NCI-H82 treated with DMSO at 0.1 percent for 48 hours (cell line): ENCODE results near the gene GEMIN5.

Source experiments
- DNase-seq: peaks from one replicate; lab custom pipeline; 2025; ENCODE audit not compliant: unreplicated experiment; lab: John Stamatoyannopoulos, UW

Gene GEMIN5

DNA sequence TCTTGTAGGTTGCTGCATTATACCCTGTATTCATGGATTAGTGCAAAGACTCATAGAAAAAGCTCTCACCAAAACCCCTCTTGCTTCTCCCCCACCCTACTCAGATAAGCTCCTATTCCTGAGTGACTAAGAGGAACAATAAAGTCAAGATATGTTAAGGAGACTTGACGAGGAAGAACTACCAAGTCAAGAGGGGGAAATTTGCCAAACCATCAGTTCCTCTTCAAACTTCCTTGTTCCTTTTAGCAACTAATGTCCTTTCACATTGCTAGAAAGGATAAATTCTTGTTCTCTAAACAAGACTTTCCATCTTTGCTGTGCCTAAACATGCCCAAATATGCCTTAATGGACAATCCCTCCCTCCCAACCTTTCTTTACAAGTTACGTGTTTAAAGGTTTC is 52.6 kb downstream of the GEMIN5 start:
- DNase-seq: no peak

GRCh38 chr5:154884424-154884823 is 53.6 kb downstream of the GEMIN5 start:
- no peak for DNase-seq

DNA sequence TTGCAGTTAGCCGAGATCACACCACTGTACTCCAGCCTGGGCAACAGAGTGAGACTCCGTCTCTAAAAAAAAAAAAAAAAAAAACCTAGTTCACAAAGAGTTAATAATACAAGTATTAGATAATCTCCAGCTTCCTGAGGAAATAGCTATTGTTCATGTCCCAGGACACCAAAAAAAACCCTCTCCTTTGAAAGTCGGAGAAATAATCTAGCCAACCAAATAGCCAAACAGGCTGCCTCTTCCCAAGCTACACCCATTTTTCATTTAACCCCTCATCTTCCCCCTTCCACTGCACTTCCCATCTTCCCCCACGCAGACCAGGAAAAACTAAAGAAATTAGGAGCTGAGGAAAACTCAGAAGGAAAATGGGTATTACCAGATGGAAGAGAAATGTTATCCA is 56.0 kb downstream of the GEMIN5 start:
- DNase-seq: no peak

DNA sequence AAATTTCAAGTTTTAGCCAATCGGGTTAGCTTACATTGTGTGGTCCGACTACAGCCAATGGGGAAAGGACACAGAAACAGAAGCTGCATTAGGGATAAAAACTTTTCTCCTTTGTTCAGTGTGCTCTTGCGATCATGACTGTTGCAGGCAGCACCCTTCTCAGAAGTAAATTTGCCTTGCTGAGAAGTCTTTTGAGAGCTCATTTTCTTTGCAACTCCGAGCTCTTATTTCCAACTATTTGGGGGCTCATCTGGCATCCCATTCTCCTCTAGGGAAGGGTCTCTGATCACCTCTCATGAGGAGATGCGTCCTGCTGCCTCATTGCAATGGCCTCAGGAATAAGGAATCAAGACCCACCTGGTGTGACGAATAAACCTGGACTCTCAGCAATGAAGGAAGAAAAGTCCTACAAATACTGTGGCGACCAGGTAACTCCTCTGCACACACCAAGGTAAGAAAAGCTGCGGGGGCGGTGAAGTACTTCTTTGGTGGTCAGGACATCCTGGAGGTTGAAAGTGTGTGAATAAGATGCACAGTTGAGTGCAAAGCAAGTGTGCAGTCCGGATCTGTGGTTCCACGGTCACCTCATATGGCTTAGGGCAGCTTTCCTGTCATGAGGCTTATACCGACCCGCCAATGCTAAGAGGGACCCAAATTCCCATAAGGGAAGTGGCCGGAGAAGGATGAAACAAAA is 59.2 kb downstream of the GEMIN5 start:
- DNase-seq: no peak

- DNase-seq: no peak
Measured at GRCh38 chr5:154873791-154874331, 64.2 kb downstream of the GEMIN5 start.

DNA sequence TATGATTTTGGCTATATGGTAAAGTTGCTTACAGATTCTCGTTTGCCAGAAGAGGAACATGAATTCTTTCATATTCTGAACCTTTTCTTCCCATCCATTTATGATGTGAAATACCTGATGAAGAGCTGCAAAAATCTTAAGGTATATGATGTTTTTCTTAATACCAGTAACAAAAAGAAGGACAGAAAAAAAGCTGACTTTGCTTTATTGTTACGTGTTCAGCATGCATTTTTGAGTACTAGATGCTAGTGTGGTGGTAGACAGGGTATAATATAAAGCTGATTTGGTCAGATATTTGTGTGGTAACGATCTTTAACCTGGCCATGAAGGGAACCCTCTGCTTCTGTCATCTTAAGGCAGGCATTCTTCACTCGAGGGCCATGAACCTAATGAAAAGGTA is 66.3 kb downstream of the GEMIN5 start:
- no peak for DNase-seq

DNA sequence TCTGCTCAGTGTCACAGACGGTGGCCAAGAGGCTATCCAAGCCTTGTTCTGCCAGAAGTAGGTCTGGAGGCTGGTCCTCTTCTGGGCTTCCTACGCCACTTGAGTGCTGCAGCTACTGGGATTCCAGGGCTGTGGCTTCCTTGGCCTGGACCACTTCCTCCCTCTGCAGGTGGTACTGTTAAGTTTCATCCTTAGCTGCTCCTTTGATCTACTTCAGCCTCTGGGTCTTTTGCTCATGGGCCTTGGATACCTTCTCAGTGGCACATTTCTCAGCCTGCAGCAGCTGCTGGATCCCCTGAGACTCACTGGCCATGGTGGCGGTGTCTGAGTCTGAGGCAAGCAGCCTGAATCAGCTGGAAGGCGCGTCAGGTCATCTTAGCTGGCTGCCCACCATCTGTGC is 69.3 kb downstream of the GEMIN5 start:
- no peak for DNase-seq

- no peak for DNase-seq
Measured at GRCh38 chr5:154866841-154867240, 71.2 kb downstream of the GEMIN5 start.

GRCh38 chr5:154865466-154866184 is 72.4 kb downstream of the GEMIN5 start:
- DNase-seq: no peak

DNA sequence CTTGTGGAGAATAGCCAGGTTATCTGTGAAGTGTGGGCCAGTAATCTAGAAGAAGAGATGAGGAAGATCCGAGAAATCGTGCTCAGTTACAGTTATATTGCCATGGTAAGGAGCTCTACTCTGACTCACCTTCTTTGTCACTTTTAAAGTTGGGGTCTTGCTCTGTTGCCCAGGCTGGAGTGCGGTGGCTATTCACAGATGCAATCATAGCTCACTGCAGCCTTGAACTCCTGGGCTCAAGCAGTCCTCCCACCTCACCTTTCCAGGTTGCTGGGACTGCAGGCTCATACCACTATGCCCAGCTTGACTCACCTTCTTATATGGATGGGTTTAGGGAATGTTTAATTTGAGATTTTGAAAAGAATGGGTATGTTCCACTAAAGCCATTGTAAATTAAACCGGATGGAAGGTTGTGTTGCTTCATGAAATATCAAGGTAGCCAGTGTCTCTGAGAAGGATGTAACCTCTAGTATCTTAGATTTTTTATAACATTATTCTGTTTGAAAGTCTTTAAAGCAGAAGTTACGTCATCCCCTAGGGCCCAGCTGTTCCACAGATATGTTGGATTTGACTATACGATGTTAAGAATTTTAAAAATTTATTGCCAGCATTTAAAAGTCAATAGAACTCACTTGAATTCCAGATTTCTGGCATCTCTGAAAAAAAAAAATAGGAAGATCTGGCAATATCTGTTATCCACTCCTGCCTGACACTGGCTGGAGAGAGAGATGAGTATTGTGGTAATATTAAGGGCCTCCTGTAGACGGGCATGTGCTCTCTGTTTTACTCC is 74.5 kb downstream of the GEMIN5 start:
- no peak for DNase-seq

DNA sequence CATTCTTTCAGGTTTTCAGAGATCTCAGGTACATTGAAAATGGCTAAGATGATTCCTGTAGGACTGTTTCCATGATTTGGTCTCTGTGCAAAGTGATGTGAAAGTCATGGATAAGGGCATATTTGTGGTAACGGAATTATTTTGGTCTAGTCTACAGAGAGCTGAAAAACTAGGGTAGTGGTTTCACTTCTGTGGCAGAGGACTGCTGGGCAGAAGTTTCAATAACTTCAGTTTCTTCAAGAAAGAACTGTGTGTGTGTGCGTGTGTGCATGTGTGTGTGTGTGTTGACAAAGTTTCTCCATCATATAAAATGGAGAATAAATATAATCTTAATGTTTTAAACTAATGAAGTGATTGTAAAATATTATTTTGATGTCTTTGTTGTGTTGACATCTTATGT is 75.2 kb downstream of the GEMIN5 start:
- no peak for DNase-seq

DNA sequence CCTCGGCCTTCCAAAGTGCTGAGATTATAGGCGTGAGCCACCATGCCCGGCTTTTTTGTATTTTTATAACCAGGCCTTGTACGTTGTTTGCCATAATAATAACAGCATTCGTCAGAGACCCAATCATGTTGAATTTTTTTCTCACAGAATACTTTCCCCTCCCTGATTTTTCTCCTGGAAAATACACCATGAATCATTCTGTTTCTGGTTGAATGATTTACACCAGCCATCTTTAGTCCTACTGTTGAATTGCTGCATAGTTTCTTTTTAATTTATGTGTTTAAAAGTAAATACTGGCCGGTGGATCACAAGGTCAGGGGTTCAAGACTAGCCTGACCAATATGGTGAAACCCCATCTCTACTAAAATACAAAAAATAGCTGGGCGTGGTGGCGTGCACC is 76.1 kb downstream of the GEMIN5 start:
- no peak for DNase-seq

- no peak for DNase-seq
Measured at GRCh38 chr5:154860765-154861164, 77.2 kb downstream of the GEMIN5 start.

GRCh38 chr5:154860123-154860522 is 77.9 kb downstream of the GEMIN5 start:
- no peak for DNase-seq

- DNase-seq: no peak
Measured at GRCh38 chr5:154858972-154859871, 78.8 kb downstream of the GEMIN5 start.

DNA sequence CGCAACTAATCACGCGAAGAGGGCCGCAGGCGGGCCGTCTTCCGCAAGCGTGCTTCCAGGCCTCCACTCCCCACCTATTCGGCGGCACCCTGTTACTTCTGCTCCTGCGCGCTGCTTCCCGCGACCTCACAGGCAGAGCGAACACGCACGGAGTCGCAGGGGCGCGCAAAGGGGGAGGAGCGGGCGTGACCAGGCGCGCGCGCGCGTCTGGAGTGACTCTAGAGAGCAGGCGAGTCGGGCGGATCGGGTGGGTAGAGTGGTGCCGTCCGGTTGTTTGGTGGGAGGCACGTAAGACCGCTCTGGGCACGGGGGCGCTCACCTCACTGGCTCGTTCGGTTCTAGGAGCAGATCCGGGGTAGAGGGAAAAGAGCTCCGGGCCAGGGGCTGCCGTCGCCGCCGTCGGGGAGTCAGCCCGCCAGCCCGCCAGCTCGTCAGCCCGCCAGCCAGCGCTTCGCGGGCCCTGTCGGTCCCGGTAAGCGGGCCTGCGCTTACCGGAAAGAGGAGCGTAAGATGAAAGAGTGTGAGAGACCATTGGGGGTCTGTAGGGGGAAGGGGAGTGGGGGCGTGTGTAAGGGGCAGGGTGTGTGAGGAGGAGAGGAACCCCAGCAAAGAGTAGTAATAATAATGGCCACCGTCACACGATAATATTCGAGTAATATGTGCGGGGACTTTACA is 79.6 kb downstream of the GEMIN5 start, which contains the start of gene CNOT8:
TSS of gene CNOT8 (plus strand) at position 331 of the 675 bp plus-strand sequence. CDS start 4,652 bp downstream, outside the sequence.
- peak; percentile 89 for DNase-seq

- DNase-seq: peak; percentile 85
Measured at GRCh38 chr5:154857530-154858296, 80.3 kb downstream of the GEMIN5 start.

GRCh38 chr5:154851351-154851750 is 86.7 kb downstream of the GEMIN5 start:
- no peak for DNase-seq
